Loucy (cell line): Measurements from ENCODE around the gene RERE.
"Not testable (repeated sequence)": the region's sequence is repeated elsewhere in the genome, so short reads cannot be mapped to it uniquely, and the experiment has no call there.

Experiments used
- H2AFZ ChIP-seq: fragments of 200-600 bp; sonication (generic); 2 replicates; pipeline ENCODE4 v1.6.0; 2016; ENCODE audit warnings: antibody characterized with exemption, mild to moderate bottlenecking, low read length, moderate library complexity
- H3F3A ChIP-seq: fragments of 200-600 bp; 2 replicates; pipeline ENCODE4 v1.6.0; 2016; ENCODE audit warnings: antibody characterized with exemption, low read depth, mild to moderate bottlenecking
- H3K27me3 ChIP-seq: fragments of 200-600 bp; sonication (generic); 2 replicates; pipeline ENCODE4 v1.6.1; 2014; ENCODE audit warnings: low read length, mild to moderate bottlenecking; ENCODE audit not compliant: insufficient read depth, poor library complexity, severe bottlenecking
- H3K36me3 ChIP-seq: fragments of 200-600 bp; sonication (generic); 2 replicates; pipeline ENCODE4 v1.6.1; 2016; ENCODE audit warnings: low read length; ENCODE audit not compliant: insufficient read depth
- H3K4me1 ChIP-seq: fragments of 200-600 bp; sonication (generic); 2 replicates; pipeline ENCODE4 v1.5.1; 2014; ENCODE audit warnings: low read length, mild to moderate bottlenecking; ENCODE audit not compliant: insufficient read depth, poor library complexity, severe bottlenecking
- H3K4me2 ChIP-seq: fragments of 200-600 bp; sonication (generic); 2 replicates; pipeline ENCODE4 v1.6.0; 2014; ENCODE audit warnings: antibody characterized with exemption, low read length, low read depth, mild to moderate bottlenecking; ENCODE audit not compliant: poor library complexity, severe bottlenecking
- H3K4me3 ChIP-seq: fragments of 200-600 bp; sonication (generic); 2 replicates; pipeline ENCODE4 v1.5.1; 2014; ENCODE audit warnings: low read length, mild to moderate bottlenecking, mixed read lengths; ENCODE audit not compliant: poor library complexity, severe bottlenecking
- H3K79me2 ChIP-seq: fragments of 200-600 bp; sonication (generic); 2 replicates; pipeline ENCODE4 v1.6.1; 2014; ENCODE audit warnings: low read length; ENCODE audit not compliant: insufficient read depth
- H3K9ac ChIP-seq: fragments of 200-600 bp; sonication (generic); 2 replicates; pipeline ENCODE4 v1.6.0; 2014; ENCODE audit warnings: mild to moderate bottlenecking, low read depth, low read length, moderate library complexity; ENCODE audit not compliant: poor library complexity, severe bottlenecking
- H3K9me2 ChIP-seq: fragments of 200-600 bp; sonication (generic); replicated peaks from 2 replicates; pipeline ENCODE4 v1.6.1; 2016; ENCODE audit warnings: low read depth, low read length, mixed read lengths
- H3K9me3 ChIP-seq: fragments of 200-600 bp; sonication (generic); 2 replicates; pipeline ENCODE4 v1.6.1; 2014; ENCODE audit warnings: mild to moderate bottlenecking, antibody characterized with exemption, low read length, low read depth; ENCODE audit not compliant: insufficient read depth
- H4K20me1 ChIP-seq: fragments of 200-600 bp; sonication (generic); 2 replicates; pipeline ENCODE4 v1.6.0; 2014; ENCODE audit warnings: antibody characterized with exemption, low read length, mild to moderate bottlenecking; ENCODE audit not compliant: insufficient read depth, poor library complexity, severe bottlenecking
- CTCF ChIP-seq: fragments of 200-600 bp; sonication (generic); conservative IDR thresholded peaks from 2 replicates; pipeline ENCODE4 v1.5.1; 2014; ENCODE audit warnings: mild to moderate bottlenecking, antibody characterized with exemption, low read length
- EZH2phosphoT487 ChIP-seq: fragments of 200-600 bp; IDR thresholded peaks from 2 replicates; pipeline ENCODE4 v1.6.1; 2018; ENCODE audit warnings: antibody characterized with exemption, mild to moderate bottlenecking, moderate library complexity, borderline replicate concordance

RERE gene

DNA sequence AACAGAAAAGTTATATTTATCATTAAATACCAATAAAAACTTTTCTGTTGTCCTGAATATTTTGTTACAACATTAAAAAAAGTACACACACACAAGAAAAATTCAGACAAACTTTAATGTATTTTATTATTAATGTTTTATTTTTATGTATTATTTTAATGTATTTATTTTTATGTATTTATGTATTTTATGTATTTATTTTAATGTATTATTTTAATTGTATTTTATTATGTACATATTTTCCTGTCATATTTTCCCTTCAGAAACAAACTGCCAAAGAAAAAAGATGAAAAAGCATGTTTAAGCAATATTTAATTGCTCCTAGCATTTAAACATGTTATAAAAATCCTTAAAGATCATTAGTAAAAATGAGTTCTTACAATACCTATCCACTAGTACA, 222.1 kb downstream of the RERE start:
- no peak overlapping the region for H3K9ac ChIP-seq
- no peaks in the 10 kb centered on the region for H3F3A ChIP-seq
- H3K79me2 ChIP-seq: peaks cover 17% of the 10 kb centered on the region; the same call in 1 of the 2 replicates
- H3K27me3 ChIP-seq: no peaks in the 10 kb centered on the region
- no peaks in the 10 kb centered on the region for H3K4me1 ChIP-seq
- H2AFZ ChIP-seq: no peak overlapping the region
- H3K36me3 ChIP-seq: no peaks in the 10 kb centered on the region; the same call in 1 of the 2 replicates
- no peak overlapping the region for H3K4me3 ChIP-seq
- H4K20me1 ChIP-seq: no peaks in the 10 kb centered on the region
- H3K9me2 ChIP-seq: no peaks in the 10 kb centered on the region
- TF ChIP-seq CTCF: no peak
- TF ChIP-seq EZH2phosphoT487: no peak
- H3K9me3 ChIP-seq: no peaks in the 10 kb centered on the region
- H3K4me2 ChIP-seq: no peak overlapping the region

GRCh38 chr1:8593292-8593691, 224.1 kb downstream of the RERE start:
- not testable (repeated sequence) for H3K9me3 ChIP-seq, H3K27me3 ChIP-seq, H3K9ac ChIP-seq, H2AFZ ChIP-seq, H3K9me2 ChIP-seq, H3K4me2 ChIP-seq, H3F3A ChIP-seq, H3K4me3 ChIP-seq, H3K4me1 ChIP-seq, H3K79me2 ChIP-seq, H3K36me3 ChIP-seq, H4K20me1 ChIP-seq

GRCh38 chr1:8591569-8591968, 225.9 kb downstream of the RERE start:
- Histone ChIP-seq H4K20me1 (no peaks in the 10 kb centered on the region), H3K36me3 (no peaks in the 10 kb centered on the region; the same call in 1 of the 2 replicates), H3K4me3 (no peak overlapping the region), H3K9me3 (no peaks in the 10 kb centered on the region), H3K4me1 (no peaks in the 10 kb centered on the region), H3F3A (no peaks in the 10 kb centered on the region), H3K27me3 (no peaks in the 10 kb centered on the region), H2AFZ (no peak overlapping the region), H3K9me2 (no peaks in the 10 kb centered on the region), H3K4me2 (no peak overlapping the region), H3K9ac (no peak overlapping the region), H3K79me2 (peaks cover 10% of the 10 kb centered on the region; the same call in 1 of the 2 replicates)
- TF ChIP-seq EZH2phosphoT487: no peak
- no peak for TF ChIP-seq CTCF

- Histone ChIP-seq H3K9me2 (no peaks in the 10 kb centered on the region), H3K36me3 (no peaks in the 10 kb centered on the region; the same call in 1 of the 2 replicates), H3K27me3 (no peaks in the 10 kb centered on the region), H3K9ac (no peak overlapping the region), H3K4me2 (no peak overlapping the region), H3K9me3 (no peaks in the 10 kb centered on the region), H3K4me1 (no peaks in the 10 kb centered on the region), H4K20me1 (no peaks in the 10 kb centered on the region), H2AFZ (no peak overlapping the region), H3K79me2 (peaks cover 6% of the 10 kb centered on the region; the same call in 1 of the 2 replicates), H3F3A (no peaks in the 10 kb centered on the region), H3K4me3 (no peak overlapping the region)
- no peak for TF ChIP-seq EZH2phosphoT487
- TF ChIP-seq CTCF: no peak
These were observed 226.6 kb downstream of the RERE start for GRCh38 chr1:8590721-8591351.
